ENCODE results near the gene OLFML2B.

OLFML2B gene

DNA sequence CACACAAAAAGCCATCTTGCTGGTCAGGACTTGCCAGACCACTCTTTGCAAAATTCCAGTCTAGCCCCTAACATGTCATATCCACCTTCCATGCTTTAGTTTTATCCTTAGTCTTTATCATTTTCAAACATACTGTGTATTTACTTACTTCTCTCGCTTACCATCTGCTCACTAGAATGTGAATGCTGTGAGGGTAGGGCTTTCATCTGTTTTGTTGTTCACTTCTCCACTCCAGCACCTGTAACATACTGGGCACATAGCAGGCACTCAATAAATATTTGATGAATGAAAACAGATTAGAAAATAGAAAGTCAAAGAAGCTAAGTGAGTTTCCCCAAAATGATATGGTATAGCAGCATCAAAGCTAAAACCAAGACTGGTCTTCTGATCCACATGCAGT lies 79.9 kb downstream of the OLFML2B start:
- no peak for DNase-seq

DNA sequence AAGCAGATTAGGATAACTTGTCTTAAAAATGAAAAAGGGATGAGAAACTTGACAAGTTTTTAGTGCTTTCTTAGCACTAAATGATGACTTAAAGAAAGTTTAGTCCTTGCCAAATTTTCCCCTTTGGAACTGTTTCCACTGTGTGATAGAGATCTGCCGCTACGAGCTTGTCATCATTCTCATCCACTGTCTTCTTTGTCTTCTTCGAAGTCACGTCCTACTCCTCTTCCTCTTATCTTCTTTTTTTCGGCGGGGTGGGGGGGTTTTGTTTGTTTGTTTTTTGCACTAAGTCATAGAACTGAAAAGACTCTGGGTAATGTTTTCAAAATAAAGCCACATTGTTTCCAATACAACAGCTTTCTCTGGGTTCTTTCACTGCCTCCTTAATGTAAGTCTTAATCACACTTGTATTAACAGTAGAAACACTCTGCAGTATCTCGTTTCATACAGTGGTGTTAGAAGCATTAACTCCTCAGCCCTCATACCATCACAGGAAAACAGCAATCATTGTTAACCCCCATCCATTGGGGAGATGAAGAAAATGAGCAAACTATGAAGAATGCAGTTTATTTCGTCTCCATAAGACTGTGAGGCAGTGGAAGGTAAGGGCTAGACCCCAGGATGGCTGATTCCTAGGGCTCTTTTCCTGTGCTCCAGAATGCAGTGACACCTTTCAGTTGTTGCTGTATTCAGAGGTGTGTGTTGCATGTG lies 81.8 kb downstream of the OLFML2B start:
- no peak for DNase-seq

DNA sequence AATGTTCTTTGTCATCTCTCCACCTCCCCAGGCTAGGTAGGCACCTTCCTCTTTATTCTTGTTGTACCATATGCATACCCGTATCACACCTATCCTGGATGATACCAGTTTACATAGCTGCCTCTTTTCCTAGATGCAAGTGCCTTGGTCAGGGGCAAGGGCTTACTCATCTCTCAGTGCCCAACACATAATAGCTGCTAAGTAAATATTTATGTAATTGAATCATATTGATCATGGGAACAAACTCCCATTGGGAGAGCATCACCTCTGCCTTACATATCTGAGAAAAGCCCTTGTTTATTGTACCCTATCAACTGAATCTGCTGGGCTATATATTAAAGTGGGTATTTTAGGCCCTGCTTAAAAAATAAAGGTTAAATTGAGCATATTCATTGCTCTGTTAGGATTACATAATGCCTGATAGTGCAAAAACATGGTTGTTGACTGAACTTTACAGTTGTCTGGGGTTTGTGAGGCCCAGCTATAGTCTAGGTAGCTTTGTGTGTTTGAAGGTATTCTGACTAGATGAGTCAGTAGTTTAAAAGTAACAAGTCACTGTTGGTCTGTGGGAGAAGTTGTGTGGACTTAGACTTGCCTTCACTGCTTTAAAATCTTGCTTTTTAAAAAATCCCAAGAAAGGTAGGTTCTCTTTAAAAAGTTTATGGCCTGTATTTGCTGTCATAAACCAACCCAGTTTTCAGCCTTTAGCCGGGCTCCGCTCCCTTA lies 82.6 kb downstream of the OLFML2B start:
- DNase-seq = no peak

DNA sequence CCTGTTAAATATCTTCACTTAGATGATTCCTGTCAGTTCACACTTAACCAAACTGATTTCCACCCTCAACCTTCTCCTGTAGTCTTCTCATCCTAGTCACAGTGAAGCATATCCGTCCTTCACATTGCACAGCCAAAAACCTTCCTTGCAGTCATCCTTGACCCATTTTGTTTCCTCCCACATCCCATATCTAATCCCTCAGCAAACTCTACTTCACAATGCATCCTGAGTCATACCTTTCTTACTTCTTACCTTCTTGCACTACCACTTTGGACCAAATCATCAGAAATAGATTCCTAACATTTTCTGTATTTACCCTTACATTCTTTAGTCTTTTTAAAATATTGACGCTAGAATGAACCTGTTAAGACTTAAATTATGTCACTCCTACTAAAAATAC lies 86.9 kb downstream of the OLFML2B start:
- DNase-seq = no peak

DNA sequence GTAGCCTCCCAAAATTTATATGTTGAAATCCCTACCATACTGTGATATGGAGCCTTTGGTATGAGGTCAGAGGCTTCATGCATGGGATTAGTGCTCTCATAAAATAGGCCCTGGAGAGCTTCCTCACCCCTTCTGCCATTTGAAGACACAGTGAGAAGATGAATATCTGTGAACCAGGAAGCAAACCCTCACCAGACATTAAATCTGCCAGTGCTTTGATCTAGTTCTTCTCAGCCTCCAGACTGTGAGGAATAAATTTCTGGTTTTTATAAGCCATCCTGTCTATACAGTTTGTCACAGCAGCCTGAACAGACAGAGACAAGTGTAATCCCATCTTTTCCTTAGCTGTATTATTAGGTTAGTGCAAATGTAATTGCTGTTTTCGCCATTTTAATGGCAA lies 88.4 kb downstream of the OLFML2B start:
- no peak for DNase-seq

DNA sequence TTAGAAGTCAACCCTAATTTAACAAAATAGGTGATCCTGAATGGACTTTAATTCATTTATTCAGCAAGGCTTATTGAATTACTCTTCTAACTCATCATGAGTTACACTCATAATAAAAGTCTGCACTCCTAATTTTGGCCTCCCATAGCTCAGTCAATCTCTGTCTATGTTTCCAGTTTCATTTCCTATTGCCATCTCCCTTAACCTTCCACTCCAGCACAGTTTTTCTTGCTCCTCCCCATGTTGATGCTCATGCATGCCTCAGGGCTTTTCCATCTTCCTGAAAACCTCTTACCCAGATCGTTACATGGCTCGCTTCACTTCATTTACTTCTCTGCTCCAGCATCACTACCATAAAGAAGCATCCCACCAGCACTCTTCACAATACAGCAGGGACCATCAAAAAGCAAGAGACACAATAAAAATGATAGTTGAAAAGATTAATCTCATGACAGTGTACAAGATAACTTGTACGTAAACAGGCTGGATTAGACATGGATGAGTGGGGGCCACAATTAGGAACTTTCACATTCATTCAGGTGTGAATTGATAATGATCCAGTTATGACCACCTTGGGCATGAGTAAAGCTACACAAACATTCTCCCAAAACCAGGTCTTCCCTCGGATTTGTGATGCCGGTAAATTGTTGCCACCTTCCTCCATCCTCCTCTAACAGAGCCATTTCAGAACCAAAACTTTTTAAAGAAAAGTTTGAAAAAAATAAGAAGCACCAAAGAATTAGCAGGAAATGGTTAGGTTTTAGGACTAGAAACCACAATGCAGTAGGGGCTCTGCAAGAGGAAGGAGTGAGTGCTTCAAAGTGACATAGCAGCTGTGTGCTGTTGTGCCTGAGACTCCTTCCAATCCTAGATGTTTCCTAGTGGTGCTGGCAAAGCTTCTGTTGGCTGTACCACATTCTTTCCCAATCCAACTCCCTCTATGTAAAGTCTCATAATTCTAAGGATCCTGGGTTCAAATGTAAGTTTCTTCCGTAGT lies 89.8 kb downstream of the OLFML2B start:
- DNase-seq = no peak
